ENCODE measurements around the gene ZNF383.
"Not testable (repeated sequence)": the region's sequence is repeated elsewhere in the genome, so short reads cannot be mapped to it uniquely, and the experiment has no call there.

The ZNF383 gene

GRCh38 chr19:37294246-37294645, 76.2 kb downstream of the ZNF383 start:
- DNase-seq, result not testable (repeated sequence)
